K562 (cell line): ENCODE measurements around the gene POPDC3. TPM values are rescaled to one million over a fixed set of nuclear protein-coding genes. Genes with fewer than 3 reads are reported as not detected.

Experiments
- ATAC-seq: fragments of 200-7000 bp; cut with Tn5 transposase; 3 replicates; pipeline ENCODE4 v1.9.1; 2020; ENCODE audit warnings: moderate library complexity
- BruUV-seq: library from RNA; stranded (reverse); fragments of 400-500 nt; replicated peaks from 2 replicates; lab custom pipeline; 2021; lab: Mats Ljungman, UMichigan
- CTCF ChIA-PET: fragments of 300-600 bp; formaldehyde crosslinking; extraction: SDS; loops from one replicate; lab custom pipeline; 2021; ENCODE audit warnings: low intra/inter-chr PET ratio; lab: Yijun Ruan, JAX
- POLR2A ChIA-PET: fragments of 300-600, 350-650 bp; sonication (Branson Sonifier 250); formaldehyde crosslinking; extraction: SDS; loops from one replicate; lab custom pipeline; 2021; ENCODE audit warnings: antibody characterized with exemption, inconsistent platforms; lab: Yijun Ruan, JAX
- DNase-seq, 4 experiments: peaks; one replicate each; pipeline versions ENCODE4 v3.0.0 to v3.0.0-alpha.2; 2011 to 2018; ENCODE audit warnings: low spot score in 3 of 4, mixed read lengths in 3 of 4; ENCODE audit errors: extremely low read depth in 1 of 4
- FAIRE-seq: peaks from 2 replicates; lab custom pipeline; 2011; peaks lifted over from hg19 to GRCh38; lab: Jason Lieb, UNC
- H2AFZ ChIP-seq: 2 replicates; pipeline ENCODE4 v1.6.0; 2011; ENCODE audit warnings: low read depth, low read length, control low read depth, inconsistent platforms
- H3K27ac ChIP-seq: fragments of 200-600 bp; 3 replicates; pipeline ENCODE4 v1.8.0; 2011; ENCODE audit warnings: low read depth, mild to moderate bottlenecking, control low read depth, inconsistent platforms, low read length, moderate library complexity, mixed read lengths; ENCODE audit errors: extremely low read depth
- H3K27me3 ChIP-seq, 2 experiments: fragments of 300-600 bp in 1 of 2; 2 replicates in 1 of 2; 3 replicates in 1 of 2; pipeline versions ENCODE4 v1.6.0 to v1.8.0; 2011; ENCODE audit warnings: inconsistent platforms in 2 of 2, low read length in 2 of 2, mild to moderate bottlenecking in 1 of 2, mixed read lengths in 1 of 2, moderate library complexity in 1 of 2; ENCODE audit not compliant: control insufficient read depth in 2 of 2, insufficient read depth in 2 of 2
- H3K36me3 ChIP-seq: fragments of 300-600 bp; 3 replicates; pipeline ENCODE4 v1.8.0; 2011; ENCODE audit warnings: mild to moderate bottlenecking, low read length, inconsistent platforms; ENCODE audit not compliant: control insufficient read depth, insufficient read depth
- H3K4me1 ChIP-seq, 2 experiments: fragments of 200-600 bp in 1 of 2; replicated peaks in 1 of 2; 2 replicates in 1 of 2; 3 replicates in 1 of 2; pipeline versions ENCODE4 v1.5.1 to v1.8.0; 2011; ENCODE audit warnings: inconsistent platforms in 2 of 2, low read length in 2 of 2, mild to moderate bottlenecking in 1 of 2, mixed read lengths in 1 of 2, moderate library complexity in 1 of 2; ENCODE audit not compliant: control insufficient read depth in 2 of 2, insufficient read depth in 2 of 2
- H3K4me2 ChIP-seq: 2 replicates; pipeline ENCODE4 v1.6.1; 2011; ENCODE audit warnings: low read length, control low read depth, inconsistent platforms, mixed read lengths; ENCODE audit not compliant: insufficient read depth
- H3K4me3 ChIP-seq: fragments of 200-600 bp; sonication (generic), shearing (Covaris generic); 2 replicates; pipeline ENCODE4 v1.5.1; 2016; ENCODE audit warnings: control low read depth, inconsistent platforms
- H3K79me2 ChIP-seq: fragments of 200-600 bp; 3 replicates; pipeline ENCODE4 v1.8.0; 2011; ENCODE audit warnings: low read length, inconsistent platforms; ENCODE audit not compliant: control insufficient read depth, insufficient read depth
- H3K9ac ChIP-seq, 2 experiments: 2 replicates each; pipeline versions ENCODE4 v1.6.0 to v1.6.1; 2011; ENCODE audit warnings: low read depth in 2 of 2, low read length in 2 of 2, control low read depth in 1 of 2, inconsistent platforms in 1 of 2, mild to moderate bottlenecking in 1 of 2, mixed read lengths in 1 of 2; ENCODE audit not compliant: insufficient read depth in 1 of 2
- H3K9me1 ChIP-seq: one replicate; pipeline ENCODE4 v1.6.0; 2011; ENCODE audit warnings: inconsistent platforms, mild to moderate bottlenecking, low read length, moderate library complexity; ENCODE audit not compliant: control insufficient read depth, insufficient read depth
- H3K9me3 ChIP-seq: replicated peaks from 2 replicates; pipeline ENCODE4 v1.5.1; 2011; ENCODE audit warnings: low read depth, low read length, inconsistent platforms; ENCODE audit not compliant: control insufficient read depth, insufficient read depth
- H4K20me1 ChIP-seq: replicated peaks from 2 replicates; pipeline ENCODE4 v1.6.1; 2011; ENCODE audit warnings: low read length, inconsistent platforms, mixed read lengths; ENCODE audit not compliant: control insufficient read depth, insufficient read depth
- GABPA ChIP-seq: fragments of 200-800 bp; sonication (Bioruptor generic); conservative IDR thresholded peaks from 2 replicates; pipeline ENCODE4 v1.6.1; 2016; ENCODE audit warnings: low read depth, missing genetic modification characterization, missing compliant biosample characterization
- HLTF ChIP-seq: fragments of 450-650 bp; IDR thresholded peaks from 2 replicates; pipeline ENCODE4 v1.6.1; 2016
- HOXB6 ChIP-seq: fragments of 250-450 bp; sonication (Bioruptor Pico); IDR thresholded peaks from 2 replicates; pipeline ENCODE4 v1.5.1; 2022; ENCODE audit warnings: mild to moderate bottlenecking, borderline replicate concordance
- KDM5B ChIP-seq: fragments of 200-600 bp; sonication (generic); IDR thresholded peaks from 2 replicates; pipeline ENCODE4 v1.6.1; 2012; ENCODE audit warnings: low read depth, mild to moderate bottlenecking, moderate library complexity, low read length, control low read depth, inconsistent platforms; ENCODE audit not compliant: insufficient replicate concordance
- LEF1 ChIP-seq: fragments of 450-650 bp; IDR thresholded peaks from 2 replicates; pipeline ENCODE4 v1.6.1; 2016; ENCODE audit warnings: mild to moderate bottlenecking
- MAFG ChIP-seq: fragments of 450-650 bp; conservative IDR thresholded peaks from 2 replicates; pipeline ENCODE4 v1.6.1; 2016; ENCODE audit warnings: missing genetic modification characterization, missing compliant biosample characterization
- NCOA4 ChIP-seq: fragments of 450-650 bp; IDR thresholded peaks from 2 replicates; pipeline ENCODE4 v1.6.1; 2018; ENCODE audit warnings: mild to moderate bottlenecking; ENCODE audit not compliant: partially characterized antibody
- NR2C1 ChIP-seq, 2 experiments: fragments of 450-650 bp; IDR thresholded peaks; 2 replicates each; pipeline ENCODE4 v1.6.1; 2017; ENCODE audit warnings: mild to moderate bottlenecking in 2 of 2, antibody characterized with exemption in 1 of 2, inconsistent platforms in 1 of 2, missing compliant biosample characterization in 1 of 2, missing genetic modification characterization in 1 of 2
- OTX1 ChIP-seq: fragments of 450-650 bp; formaldehyde crosslinking; IDR thresholded peaks from 2 replicates; pipeline ENCODE4 v1.4.0; 2022; ENCODE audit warnings: mild to moderate bottlenecking
- ZNF644 ChIP-seq: fragments of 200-800 bp; sonication (Bioruptor generic); IDR thresholded peaks from 2 replicates; pipeline ENCODE4 v1.6.1; 2016; ENCODE audit warnings: low read depth, missing genetic modification characterization, missing compliant biosample characterization
- WGBS: fragments of 100-300 bp; shearing (Covaris generic); methylation state at CpG from one replicate; pipeline ENCODE4 v1.1.6; 2016; ENCODE audit warnings: low coverage, mixed read lengths; ENCODE audit not compliant: insufficient coverage; ENCODE audit errors: missing lambda C conversion rate; 5-methylcytosine and 5-hydroxymethylcytosine counted together
- in situ Hi-C: fragments of 300-500 bp; cut with MboI; formaldehyde crosslinking; loops from 4 replicates; pipeline ENCODE4 v1.15.0; 2018; ENCODE audit warnings: inconsistent platforms, mixed read lengths
- intact Hi-C: fragments of 100-400 bp; cut with micrococcal nuclease; formaldehyde crosslinking; loops from 2 replicates; pipeline ENCODE4 v1.14.2; 2022
- polyA plus RNA-seq, 8 experiments: library from polyadenylated mRNA; depleted of rRNA in 4 of 8; stranded (reverse) in 5 of 8; unstranded in 3 of 8; fragments of >200 nt; fragmentation: Nextera tagmentation in 2 of 8; fragmentation: Illumina TruSeq in 1 of 8; extraction: Ambion mirVana in 2 of 8; extraction: Trizol in 1 of 8; gene quantifications; 2 replicates each; pipeline versions ENCODE4 v1.2.1 to v1.2.3, GENCODE V29; 2011 to 2014; ENCODE audit warnings: inconsistent platforms in 1 of 8, missing spikeins in 1 of 8
- total RNA-seq, 7 experiments: library from RNA; depleted of rRNA in 6 of 7; stranded (reverse); fragments of >200 nt in 6 of 7; fragmentation: Illumina TruSeq in 2 of 7; extraction: Trizol in 2 of 7; gene quantifications; 2 replicates each; pipeline versions ENCODE4 v1.2.1 to v1.2.3, GENCODE V29; 2011 to 2021; ENCODE audit warnings: low replicate concordance in 1 of 7
- TF ChIP-seq, protein P1 (sequence below): sonication (generic); formaldehyde crosslinking; IDR thresholded peaks from 2 replicates; pipeline ENCODE4 v1.8.1; 2023; ENCODE audit warnings: mild to moderate bottlenecking, missing genetic modification reagents
- TF ChIP-seq, protein P2 (sequence below): fragments of 450-650 bp; IDR thresholded peaks from 2 replicates; pipeline ENCODE4 v1.6.1; 2016; ENCODE audit warnings: missing biosample characterization, missing genetic modification characterization

POPDC3 gene
- total and polyA plus RNA-seq, 9 of the 15 experiments (the other 6 are each of a cell fraction or from before 2014, with no cell fraction given): 4.0 to 11.8 (median 5.4) TPM

DNA sequence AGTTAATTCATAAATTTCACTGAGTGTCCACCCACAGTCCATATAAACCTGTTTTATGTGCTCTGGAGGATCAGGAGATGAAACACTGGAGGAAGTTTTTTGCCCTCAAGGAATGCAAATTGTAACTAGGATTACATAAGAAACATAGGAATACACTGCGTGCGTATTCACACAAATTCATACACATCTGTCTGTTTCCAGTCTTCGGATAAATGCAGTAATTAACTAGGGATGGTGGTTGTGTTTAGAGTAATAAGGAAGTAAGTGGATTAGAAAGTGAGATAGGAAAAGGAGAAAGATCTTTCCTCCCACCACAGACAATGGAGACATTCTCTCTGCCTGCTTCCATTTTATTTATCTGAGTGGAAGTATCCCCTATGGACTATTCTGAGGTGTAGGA lies 35.7 kb upstream of the POPDC3 start:
- H3K9ac ChIP-seq: no peak overlapping the region
- no peak overlapping the region for H2AFZ ChIP-seq
- no peak overlapping the region for H3K4me3 ChIP-seq
- no peaks in the 10 kb centered on the region for H3K36me3 ChIP-seq
- in situ Hi-C loops (no loop called here), intact Hi-C loops (no loop called here)
- no peak for TF ChIP-seq KDM5B
- TF ChIP-seq ZNF644: no peak
- TF ChIP-seq GABPA (tag): no peak
- TF ChIP-seq OTX1 (CRISPR knock-in tag): no peak
- TF ChIP-seq NCOA4: no peak
- TF ChIP-seq HOXB6 (CRISPR knock-in tag): no peak
- TF ChIP-seq, protein P1, sequence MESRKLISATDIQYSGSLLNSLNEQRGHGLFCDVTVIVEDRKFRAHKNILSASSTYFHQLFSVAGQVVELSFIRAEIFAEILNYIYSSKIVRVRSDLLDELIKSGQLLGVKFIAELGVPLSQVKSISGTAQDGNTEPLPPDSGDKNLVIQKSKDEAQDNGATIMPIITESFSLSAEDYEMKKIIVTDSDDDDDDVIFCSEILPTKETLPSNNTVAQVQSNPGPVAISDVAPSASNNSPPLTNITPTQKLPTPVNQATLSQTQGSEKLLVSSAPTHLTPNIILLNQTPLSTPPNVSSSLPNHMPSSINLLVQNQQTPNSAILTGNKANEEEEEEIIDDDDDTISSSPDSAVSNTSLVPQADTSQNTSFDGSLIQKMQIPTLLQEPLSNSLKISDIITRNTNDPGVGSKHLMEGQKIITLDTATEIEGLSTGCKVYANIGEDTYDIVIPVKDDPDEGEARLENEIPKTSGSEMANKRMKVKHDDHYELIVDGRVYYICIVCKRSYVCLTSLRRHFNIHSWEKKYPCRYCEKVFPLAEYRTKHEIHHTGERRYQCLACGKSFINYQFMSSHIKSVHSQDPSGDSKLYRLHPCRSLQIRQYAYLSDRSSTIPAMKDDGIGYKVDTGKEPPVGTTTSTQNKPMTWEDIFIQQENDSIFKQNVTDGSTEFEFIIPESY (CRISPR knock-in tag): no peak
- no peak for TF ChIP-seq NR2C1 (IDR thresholded peaks at IDR 0.05)
- no peak for TF ChIP-seq NR2C1 (tag; IDR thresholded peaks at IDR 0.05)
- no peak for TF ChIP-seq HLTF
- no peak for TF ChIP-seq MAFG
- TF ChIP-seq, protein P2, sequence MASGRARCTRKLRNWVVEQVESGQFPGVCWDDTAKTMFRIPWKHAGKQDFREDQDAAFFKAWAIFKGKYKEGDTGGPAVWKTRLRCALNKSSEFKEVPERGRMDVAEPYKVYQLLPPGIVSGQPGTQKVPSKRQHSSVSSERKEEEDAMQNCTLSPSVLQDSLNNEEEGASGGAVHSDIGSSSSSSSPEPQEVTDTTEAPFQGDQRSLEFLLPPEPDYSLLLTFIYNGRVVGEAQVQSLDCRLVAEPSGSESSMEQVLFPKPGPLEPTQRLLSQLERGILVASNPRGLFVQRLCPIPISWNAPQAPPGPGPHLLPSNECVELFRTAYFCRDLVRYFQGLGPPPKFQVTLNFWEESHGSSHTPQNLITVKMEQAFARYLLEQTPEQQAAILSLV (tag): no peak
- TF ChIP-seq LEF1: no peak
- ChIA-PET CTCF (no interaction called here), POLR2A (no interaction called here)
- 29% methylated on average over 3 of the region's 3 CpGs for WGBS
- no peak overlapping the region for H3K27ac ChIP-seq
- no peaks in the 10 kb centered on the region for H3K9me1 ChIP-seq
- peaks cover 0 to 2% of the 10 kb centered on the region in 2 experiments; a peak in 2 of 5 replicates for H3K27me3 ChIP-seq
- no peak for FAIRE-seq
- peaks cover 0 to 3% of the 10 kb centered on the region in 2 experiments; a peak in 3 of 5 replicates for H3K4me1 ChIP-seq
- DNase-seq: no peak
- no TSS peak for BruUV-seq
- H4K20me1 ChIP-seq: no peaks in the 10 kb centered on the region
- ATAC-seq: no peak
- no peak overlapping the region for H3K4me2 ChIP-seq
- no peaks in the 10 kb centered on the region for H3K9me3 ChIP-seq
- H3K79me2 ChIP-seq: no peaks in the 10 kb centered on the region
